ENCODE measurements around the gene GPC3.

Gene GPC3

GRCh38 chrX:133850399-133850798 is 135.0 kb downstream of the GPC3 start:
- no peak overlapping the region for H2BK15ac ChIP-seq (ENCODE audit: low read length)
- no peak overlapping the region for H2AK5ac ChIP-seq (ENCODE audit: low read depth, low read length)
- no peak overlapping the region for H3K27ac ChIP-seq (replicated peaks; ENCODE audit: low read length)
- H3K4me1 ChIP-seq (ENCODE audit: control insufficient read depth in 2 of 2, insufficient read depth in 1 of 2, low read depth in 1 of 2, low read length in 2 of 2): peaks cover 2 to 5% of the 10 kb centered on the region in 2 donors
- no peak overlapping the region for H4K91ac ChIP-seq (ENCODE audit: low read depth, low read length, poor library complexity)
- no peak for DNase-seq (ENCODE audit: low spot score)
- H3K4me3 ChIP-seq (ENCODE audit: low read length in 2 of 2): no peak overlapping the region
- no CpG with 5 or more reads among the region's 2 CpGs for WGBS, 2 donors (ENCODE audit: extremely low coverage in 2 of 2, insufficient read length in 2 of 2, insufficient replicate concordance in 1 of 2)
- no peak overlapping the region for H3K18ac ChIP-seq (ENCODE audit: low read length)
- no peaks in the 10 kb centered on the region for H3K9me3 ChIP-seq (replicated peaks in 1 of 2; ENCODE audit: control insufficient read depth in 2 of 2, insufficient read depth in 1 of 2, low read depth in 1 of 2, low read length in 2 of 2)
- no peak overlapping the region for H4K8ac ChIP-seq (ENCODE audit: low read depth, low read length)
- H3K4me2 ChIP-seq (ENCODE audit: insufficient read depth, low read length, poor library complexity, severe bottlenecking): no peak overlapping the region
- H3K23ac ChIP-seq (ENCODE audit: low read depth, low read length, poor library complexity): no peak overlapping the region
- no peaks in the 10 kb centered on the region for H3K36me3 ChIP-seq (replicated peaks in 1 of 2; ENCODE audit: control insufficient read depth in 2 of 2, insufficient read depth in 2 of 2, low read length in 2 of 2)
- no peak overlapping the region for H3K4ac ChIP-seq (ENCODE audit: low read length)
- no peak overlapping the region for H2BK5ac ChIP-seq (ENCODE audit: low read length)
- H3K79me1 ChIP-seq (ENCODE audit: low read depth, low read length): no peaks in the 10 kb centered on the region
- H2BK12ac ChIP-seq (ENCODE audit: low read length): no peak overlapping the region
- no peak overlapping the region for H2BK120ac ChIP-seq (ENCODE audit: low read depth, low read length)
- H3K9ac ChIP-seq (ENCODE audit: low read depth, low read length, poor library complexity): no peak overlapping the region
- no peak overlapping the region for H2AFZ ChIP-seq (ENCODE audit: low read length)
- no peak overlapping the region for H3K14ac ChIP-seq (ENCODE audit: low read length)
- H3K27me3 ChIP-seq (ENCODE audit: control insufficient read depth in 3 of 3, insufficient read depth in 3 of 3, low read depth in 1 of 3, low read length in 3 of 3): no peaks in the 10 kb centered on the region

GRCh38 chrX:133849676-133850075 is 135.7 kb downstream of the GPC3 start:
- Histone ChIP-seq H2BK15ac (ENCODE audit: low read length) (no peak overlapping the region), H3K9me3 (replicated peaks in 1 of 2; ENCODE audit: control insufficient read depth in 2 of 2, insufficient read depth in 1 of 2, low read depth in 1 of 2, low read length in 2 of 2) (no peaks in the 10 kb centered on the region), H3K4me2 (ENCODE audit: insufficient read depth, low read length, poor library complexity, severe bottlenecking) (no peak overlapping the region), H2AFZ (ENCODE audit: low read length) (no peak overlapping the region), H4K91ac (ENCODE audit: low read depth, low read length, poor library complexity) (no peak overlapping the region), H2BK12ac (ENCODE audit: low read length) (no peak overlapping the region), H3K14ac (ENCODE audit: low read length) (no peak overlapping the region), H3K18ac (ENCODE audit: low read length) (no peak overlapping the region), H3K4ac (ENCODE audit: low read length) (no peak overlapping the region), H2BK120ac (ENCODE audit: low read depth, low read length) (no peak overlapping the region), H3K23ac (ENCODE audit: low read depth, low read length, poor library complexity) (no peak overlapping the region), H2BK5ac (ENCODE audit: low read length) (no peak overlapping the region), H3K79me1 (ENCODE audit: low read depth, low read length) (no peaks in the 10 kb centered on the region), H2AK5ac (ENCODE audit: low read depth, low read length) (no peak overlapping the region), H3K36me3 (replicated peaks in 1 of 2; ENCODE audit: control insufficient read depth in 2 of 2, insufficient read depth in 2 of 2, low read length in 2 of 2) (no peaks in the 10 kb centered on the region), H3K4me1 (ENCODE audit: control insufficient read depth in 2 of 2, insufficient read depth in 1 of 2, low read depth in 1 of 2, low read length in 2 of 2) (peaks cover 4 to 6% of the 10 kb centered on the region in 2 donors), H3K27me3 (ENCODE audit: control insufficient read depth in 3 of 3, insufficient read depth in 3 of 3, low read depth in 1 of 3, low read length in 3 of 3) (no peaks in the 10 kb centered on the region), H3K27ac (replicated peaks; ENCODE audit: low read length) (no peak overlapping the region), H3K4me3 (ENCODE audit: low read length in 2 of 2) (no peak overlapping the region), H4K8ac (ENCODE audit: low read depth, low read length) (no peak overlapping the region), H3K9ac (ENCODE audit: low read depth, low read length, poor library complexity) (no peak overlapping the region)
- no peak for DNase-seq (ENCODE audit: low spot score)

- no peak overlapping the region for H3K14ac ChIP-seq (ENCODE audit: low read length)
- H2AFZ ChIP-seq (ENCODE audit: low read length): no peak overlapping the region
- no peak overlapping the region for H2BK12ac ChIP-seq (ENCODE audit: low read length)
- H4K91ac ChIP-seq (ENCODE audit: low read depth, low read length, poor library complexity): no peak overlapping the region
- H2AK5ac ChIP-seq (ENCODE audit: low read depth, low read length): no peak overlapping the region
- H3K4ac ChIP-seq (ENCODE audit: low read length): no peak overlapping the region
- no peak overlapping the region for H3K18ac ChIP-seq (ENCODE audit: low read length)
- WGBS, 2 donors (ENCODE audit: extremely low coverage in 2 of 2, insufficient read length in 2 of 2, insufficient replicate concordance in 1 of 2): no CpG with 5 or more reads among the region's 6 CpGs
- no peak overlapping the region for H3K9ac ChIP-seq (ENCODE audit: low read depth, low read length, poor library complexity)
- H3K4me2 ChIP-seq (ENCODE audit: insufficient read depth, low read length, poor library complexity, severe bottlenecking): no peak overlapping the region
- H3K27me3 ChIP-seq (ENCODE audit: control insufficient read depth in 3 of 3, insufficient read depth in 3 of 3, low read depth in 1 of 3, low read length in 3 of 3): no peaks in the 10 kb centered on the region
- H3K23ac ChIP-seq (ENCODE audit: low read depth, low read length, poor library complexity): no peak overlapping the region
- DNase-seq (ENCODE audit: low spot score): no peak
- H3K36me3 ChIP-seq (replicated peaks in 1 of 2; ENCODE audit: control insufficient read depth in 2 of 2, insufficient read depth in 2 of 2, low read length in 2 of 2): no peaks in the 10 kb centered on the region
- no peak overlapping the region for H2BK120ac ChIP-seq (ENCODE audit: low read depth, low read length)
- H3K9me3 ChIP-seq (replicated peaks in 1 of 2; ENCODE audit: control insufficient read depth in 2 of 2, insufficient read depth in 1 of 2, low read depth in 1 of 2, low read length in 2 of 2): no peaks in the 10 kb centered on the region
- peaks cover 4 to 5% of the 10 kb centered on the region in 2 donors for H3K4me1 ChIP-seq (ENCODE audit: control insufficient read depth in 2 of 2, insufficient read depth in 1 of 2, low read depth in 1 of 2, low read length in 2 of 2)
- H2BK15ac ChIP-seq (ENCODE audit: low read length): no peak overlapping the region
- no peak overlapping the region for H2BK5ac ChIP-seq (ENCODE audit: low read length)
- no peak overlapping the region for H4K8ac ChIP-seq (ENCODE audit: low read depth, low read length)
- H3K4me3 ChIP-seq (ENCODE audit: low read length in 2 of 2): no peak overlapping the region
- H3K79me1 ChIP-seq (ENCODE audit: low read depth, low read length): peaks cover 2% of the 10 kb centered on the region
- no peak overlapping the region for H3K27ac ChIP-seq (replicated peaks; ENCODE audit: low read length)
These were observed 137.9 kb downstream of the GPC3 start for GRCh38 chrX:133847340-133847994.

GRCh38 chrX:133846311-133846710 is 139.1 kb downstream of the GPC3 start:
- no peak overlapping the region for H4K8ac ChIP-seq (ENCODE audit: low read depth, low read length)
- no peak overlapping the region for H4K91ac ChIP-seq (ENCODE audit: low read depth, low read length, poor library complexity)
- H3K18ac ChIP-seq (ENCODE audit: low read length): no peak overlapping the region
- H3K4me3 ChIP-seq (ENCODE audit: low read length in 2 of 2): no peak overlapping the region
- no peak overlapping the region for H2BK5ac ChIP-seq (ENCODE audit: low read length)
- H3K23ac ChIP-seq (ENCODE audit: low read depth, low read length, poor library complexity): no peak overlapping the region
- peaks cover 2% of the 10 kb centered on the region for H3K79me1 ChIP-seq (ENCODE audit: low read depth, low read length)
- no peak overlapping the region for H2BK15ac ChIP-seq (ENCODE audit: low read length)
- DNase-seq (ENCODE audit: low spot score): no peak
- H3K27ac ChIP-seq (replicated peaks; ENCODE audit: low read length): no peak overlapping the region
- no peak overlapping the region for H3K4ac ChIP-seq (ENCODE audit: low read length)
- no peak overlapping the region for H2AFZ ChIP-seq (ENCODE audit: low read length)
- H2AK5ac ChIP-seq (ENCODE audit: low read depth, low read length): no peak overlapping the region
- no peak overlapping the region for H3K14ac ChIP-seq (ENCODE audit: low read length)
- H2BK120ac ChIP-seq (ENCODE audit: low read depth, low read length): no peak overlapping the region
- H3K9me3 ChIP-seq (replicated peaks in 1 of 2; ENCODE audit: control insufficient read depth in 2 of 2, insufficient read depth in 1 of 2, low read depth in 1 of 2, low read length in 2 of 2): no peaks in the 10 kb centered on the region
- H3K27me3 ChIP-seq (ENCODE audit: control insufficient read depth in 3 of 3, insufficient read depth in 3 of 3, low read depth in 1 of 3, low read length in 3 of 3): no peaks in the 10 kb centered on the region
- H3K36me3 ChIP-seq (replicated peaks in 1 of 2; ENCODE audit: control insufficient read depth in 2 of 2, insufficient read depth in 2 of 2, low read length in 2 of 2): no peaks in the 10 kb centered on the region
- H3K4me2 ChIP-seq (ENCODE audit: insufficient read depth, low read length, poor library complexity, severe bottlenecking): no peak overlapping the region
- H2BK12ac ChIP-seq (ENCODE audit: low read length): no peak overlapping the region
- H3K9ac ChIP-seq (ENCODE audit: low read depth, low read length, poor library complexity): no peak overlapping the region
- peaks cover 4% of the 10 kb centered on the region in 2 donors for H3K4me1 ChIP-seq (ENCODE audit: control insufficient read depth in 2 of 2, insufficient read depth in 1 of 2, low read depth in 1 of 2, low read length in 2 of 2)
- WGBS, 2 donors (ENCODE audit: extremely low coverage in 2 of 2, insufficient read length in 2 of 2, insufficient replicate concordance in 1 of 2): no CpG with 5 or more reads among the region's 2 CpGs
